ENCODE results near the gene ANGPTL2. TPM values are rescaled to one million over a fixed set of nuclear protein-coding genes. Genes with fewer than 3 reads are reported as not detected.

Gene ANGPTL2
- total RNA-seq, 1 donor = 19.9 TPM

DNA sequence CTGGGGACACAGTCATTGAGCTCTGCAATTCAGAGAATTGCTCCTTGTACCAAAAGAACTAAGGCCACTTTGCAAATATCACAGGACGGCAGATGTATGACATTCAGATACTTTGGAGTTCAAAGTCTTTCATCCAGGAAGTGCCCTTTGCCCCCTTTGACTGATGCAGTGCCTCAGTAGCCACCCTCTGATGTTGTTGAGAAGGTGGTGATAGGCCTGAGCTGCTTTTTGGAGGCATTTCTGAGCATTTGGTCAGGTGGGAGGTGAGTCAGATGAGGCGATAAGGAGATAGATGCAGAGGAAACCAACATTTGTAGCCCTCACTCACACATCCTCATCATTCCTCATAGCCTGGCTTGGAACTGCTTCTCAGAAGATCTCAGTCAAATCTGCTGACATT lies 63.4 kb downstream of the ANGPTL2 start:
- H3K4me3 ChIP-seq (ENCODE audit: low read depth, low read length) = no peak overlapping the region
- no peak for DNase-seq (ENCODE audit: low read depth)
- TF ChIP-seq CTCF (IDR thresholded peaks at IDR 0.05; ENCODE audit: insufficient read depth, low read depth, low read length) = no peak

DNA sequence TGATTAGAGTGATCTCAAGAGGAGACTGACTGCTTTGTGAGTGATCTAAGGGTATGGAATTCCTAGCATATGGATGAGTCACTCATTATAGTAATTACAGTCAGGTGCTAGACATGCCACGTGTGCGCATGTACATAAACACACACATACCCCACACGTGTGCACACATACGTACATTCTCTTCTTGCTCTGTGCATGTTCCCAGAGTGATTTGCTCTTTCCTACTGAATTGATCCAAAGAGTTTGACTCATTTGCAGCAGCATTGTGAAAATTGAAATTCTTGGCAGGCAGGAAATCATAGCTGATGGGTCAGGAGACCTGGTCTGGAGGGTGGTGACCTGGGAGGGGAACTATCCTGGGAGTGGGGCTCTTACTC lies 63.8 kb downstream of the ANGPTL2 start:
- DNase-seq (ENCODE audit: low read depth) = no peak
- no peak for TF ChIP-seq CTCF (IDR thresholded peaks at IDR 0.05; ENCODE audit: insufficient read depth, low read depth, low read length)
- no peak overlapping the region for H3K4me3 ChIP-seq (ENCODE audit: low read depth, low read length)

- H3K4me3 ChIP-seq (ENCODE audit: low read depth, low read length) = no peak overlapping the region
- TF ChIP-seq CTCF (IDR thresholded peaks at IDR 0.05; ENCODE audit: insufficient read depth, low read depth, low read length) = no peak
- DNase-seq (ENCODE audit: low read depth) = no peak
Observed at GRCh38 chr9:127058011-127058644, 64.3 kb downstream of the ANGPTL2 start.

DNA sequence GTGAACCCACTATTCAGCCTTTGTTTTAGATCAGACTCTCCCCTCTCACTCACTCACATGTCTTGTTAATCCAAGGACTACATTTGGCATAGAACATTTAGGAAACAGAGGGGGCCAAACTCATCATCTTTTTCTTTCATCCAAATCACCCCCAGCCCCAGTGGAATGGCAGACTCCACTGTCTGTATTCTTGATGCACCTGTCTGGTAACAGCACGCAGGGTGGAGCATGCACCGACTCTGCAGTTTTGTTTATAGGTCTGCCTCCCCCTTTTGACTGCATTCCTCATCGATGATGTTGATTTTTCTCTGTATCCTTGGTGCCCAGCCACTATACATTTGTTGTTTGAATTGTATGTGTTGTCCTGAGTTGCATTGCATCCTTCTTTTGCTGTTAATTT lies 66.0 kb downstream of the ANGPTL2 start:
- no peak overlapping the region for H3K4me3 ChIP-seq (ENCODE audit: low read depth, low read length)
- no peak for TF ChIP-seq CTCF (IDR thresholded peaks at IDR 0.05; ENCODE audit: insufficient read depth, low read depth, low read length)
- no peak for DNase-seq (ENCODE audit: low read depth)

- DNase-seq (ENCODE audit: low read depth) = no peak
- no peak overlapping the region for H3K4me3 ChIP-seq (ENCODE audit: low read depth, low read length)
- TF ChIP-seq CTCF (IDR thresholded peaks at IDR 0.05; ENCODE audit: insufficient read depth, low read depth, low read length) = no peak
Observed at GRCh38 chr9:127055745-127056402, 66.6 kb downstream of the ANGPTL2 start.

- no peak for TF ChIP-seq CTCF (IDR thresholded peaks at IDR 0.05; ENCODE audit: insufficient read depth, low read depth, low read length)
Observed at GRCh38 chr9:127053960-127054359, 68.5 kb downstream of the ANGPTL2 start.

More at GRCh38 chr9:127053960-127054359, 68.5 kb downstream of the ANGPTL2 start:
- H3K4me3 ChIP-seq (ENCODE audit: low read depth, low read length) = no peak overlapping the region
- DNase-seq (ENCODE audit: low read depth) = no peak

Data from fibroblast of villous mesenchyme (primary cell).